Sigmoid colon (tissue), 7 donors: ENCODE results near the gene FAM118A. TPM values are rescaled to one million over a fixed set of nuclear protein-coding genes. Genes with fewer than 3 reads are reported as not detected.
"Not testable (repeated sequence)": the region's sequence is repeated elsewhere in the genome, so short reads cannot be mapped to it uniquely, and the experiment has no call there.

Experiments used
- DNase-seq: peaks from one replicate; pipeline ENCODE4 v3.0.0-alpha.2; 2019
- H3K27ac ChIP-seq, 4 donors: fragments of 200-600 bp; sonication (generic); one replicate each; pipeline ENCODE4 v1.5.1; 2016 to 2019; ENCODE audit warnings: mild to moderate bottlenecking in 1 of 4
- H3K27me3 ChIP-seq, 3 donors: fragments of 200-600 bp; sonication (generic); one replicate each; pipeline ENCODE4 v1.5.1; 2019; ENCODE audit warnings: mild to moderate bottlenecking in 1 of 3
- H3K36me3 ChIP-seq, 4 donors: fragments of 200-600 bp; sonication (generic); one replicate each; pipeline ENCODE4 v1.5.1; 2016 to 2019
- H3K4me1 ChIP-seq, 4 donors: fragments of 200-600 bp; sonication (generic); one replicate each; pipeline ENCODE4 v1.5.1; 2017 to 2019
- H3K4me3 ChIP-seq, 4 donors: fragments of 200-600 bp; sonication (generic); one replicate each; pipeline ENCODE4 v1.5.1; 2017 to 2019; ENCODE audit warnings: mild to moderate bottlenecking in 2 of 4, moderate library complexity in 1 of 4
- H3K9me3 ChIP-seq, 4 donors: fragments of 200-600 bp in 3 of 4; sonication (generic) in 3 of 4; one replicate each; pipeline versions ENCODE4 v1.5.1 to v1.6.1; 2013 to 2019
- EP300 ChIP-seq, 4 donors: sonication (generic); formaldehyde crosslinking; IDR thresholded peaks; one replicate each; pipeline ENCODE4 v1.6.1; 2017; ENCODE audit warnings: antibody characterized with exemption in 4 of 4
- POLR2A ChIP-seq, 2 donors: fragments of 450-650 bp; IDR thresholded peaks; one replicate each; pipeline ENCODE4 v1.6.1; 2016; ENCODE audit warnings: antibody characterized with exemption in 2 of 2, mild to moderate bottlenecking in 2 of 2, moderate library complexity in 2 of 2
- POLR2AphosphoS5 ChIP-seq, 4 donors: sonication (generic); formaldehyde crosslinking; IDR thresholded peaks; one replicate each; pipeline ENCODE4 v1.6.1; 2017; ENCODE audit warnings: antibody characterized with exemption in 4 of 4
- WGBS, 2 donors: extraction: QIAGEN DNeasy Blood & Tissue Kit; methylation state at CpG; one replicate each; pipeline ENCODE4 v1.1.7; 2013; 5-methylcytosine and 5-hydroxymethylcytosine counted together
- intact Hi-C: fragments of 100-400 bp; cut with DNase I; formaldehyde crosslinking; loops from one replicate; pipeline ENCODE4 v1.15.1; 2023
- polyA plus RNA-seq, 3 donors: library from polyadenylated mRNA; stranded (reverse); fragments of 200-250 nt; gene quantifications; one replicate each; pipeline ENCODE4 v1.2.3, GENCODE V29; 2013
- total RNA-seq, 4 donors: library from RNA; depleted of rRNA; stranded (reverse); fragments of >200 nt; gene quantifications; one replicate each; pipeline ENCODE4 v1.1.0, GENCODE V29; 2016
- TF ChIP-seq, protein P1 (sequence below), 4 experiments: fragments of 450-650 bp in 3 of 4; fragments of 200-600 bp in 1 of 4; IDR thresholded peaks; one replicate each; pipeline ENCODE4 v1.5.1; 2016 to 2019; ENCODE audit warnings: antibody characterized with exemption in 4 of 4, mild to moderate bottlenecking in 3 of 4, moderate library complexity in 2 of 4
- donor health status: healthy with polysubstance abuse.
- donor health status: Bipolar disorder and iron deficiency.
- donor health status: healthy.

FAM118A gene
- total and polyA plus RNA-seq, 7 donors: 7.2 to 126 (median 18.8) TPM

DNA sequence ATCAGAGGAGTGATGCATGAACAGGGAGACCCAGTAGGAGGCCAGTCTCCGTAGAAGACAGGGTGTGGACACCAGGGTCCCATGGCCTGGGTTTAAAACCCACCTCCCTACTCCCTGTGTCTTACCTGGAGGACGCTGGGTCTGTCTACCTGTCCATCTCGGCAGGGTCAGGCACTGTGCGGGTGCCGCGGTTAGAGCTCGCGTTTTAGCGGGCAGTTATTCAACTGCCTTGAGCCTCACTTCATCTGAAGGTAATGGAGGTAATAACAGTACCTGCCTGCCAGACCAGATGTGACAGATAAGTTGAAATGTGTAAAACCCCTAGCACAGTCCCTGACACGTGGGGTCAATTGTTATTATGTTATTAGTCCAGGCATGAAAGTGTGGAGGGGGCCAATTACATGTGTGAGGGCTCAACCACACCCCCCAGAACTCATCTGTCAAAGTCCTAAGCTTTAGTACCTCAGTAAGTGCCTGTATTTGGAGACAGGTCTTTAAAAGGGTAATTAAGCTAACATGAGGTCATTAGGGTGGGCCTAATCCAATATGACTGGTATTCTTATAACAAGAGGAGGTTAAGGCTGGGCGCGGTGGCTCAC is 33.1 kb upstream of the FAM118A start:
- Histone ChIP-seq H3K4me3 (no peak overlapping the region), H3K9me3 (no peaks in the 10 kb centered on the region), H3K4me1 (peaks cover 0 to 23% (median 14%) of the 10 kb centered on the region in 4 donors), H3K27me3 (peaks cover 0 to 3% (median 0%) of the 10 kb centered on the region in 3 donors), H3K36me3 (no peaks in the 10 kb centered on the region), H3K27ac (no peak overlapping the region)
- 87 to 95% methylated on average over 12 of the region's 12 CpGs for WGBS, 2 donors
- intact Hi-C loops: no loop called here
- DNase-seq: no peak
- TF ChIP-seq POLR2A (IDR thresholded peaks at IDR 0.05) (no peak), POLR2AphosphoS5 (IDR thresholded peaks at IDR 0.05) (no peak), EP300 (IDR thresholded peaks at IDR 0.05) (no peak)
- TF ChIP-seq, protein P1, sequence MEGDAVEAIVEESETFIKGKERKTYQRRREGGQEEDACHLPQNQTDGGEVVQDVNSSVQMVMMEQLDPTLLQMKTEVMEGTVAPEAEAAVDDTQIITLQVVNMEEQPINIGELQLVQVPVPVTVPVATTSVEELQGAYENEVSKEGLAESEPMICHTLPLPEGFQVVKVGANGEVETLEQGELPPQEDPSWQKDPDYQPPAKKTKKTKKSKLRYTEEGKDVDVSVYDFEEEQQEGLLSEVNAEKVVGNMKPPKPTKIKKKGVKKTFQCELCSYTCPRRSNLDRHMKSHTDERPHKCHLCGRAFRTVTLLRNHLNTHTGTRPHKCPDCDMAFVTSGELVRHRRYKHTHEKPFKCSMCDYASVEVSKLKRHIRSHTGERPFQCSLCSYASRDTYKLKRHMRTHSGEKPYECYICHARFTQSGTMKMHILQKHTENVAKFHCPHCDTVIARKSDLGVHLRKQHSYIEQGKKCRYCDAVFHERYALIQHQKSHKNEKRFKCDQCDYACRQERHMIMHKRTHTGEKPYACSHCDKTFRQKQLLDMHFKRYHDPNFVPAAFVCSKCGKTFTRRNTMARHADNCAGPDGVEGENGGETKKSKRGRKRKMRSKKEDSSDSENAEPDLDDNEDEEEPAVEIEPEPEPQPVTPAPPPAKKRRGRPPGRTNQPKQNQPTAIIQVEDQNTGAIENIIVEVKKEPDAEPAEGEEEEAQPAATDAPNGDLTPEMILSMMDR (IDR thresholded peaks at IDR 0.05): no peak

DNA sequence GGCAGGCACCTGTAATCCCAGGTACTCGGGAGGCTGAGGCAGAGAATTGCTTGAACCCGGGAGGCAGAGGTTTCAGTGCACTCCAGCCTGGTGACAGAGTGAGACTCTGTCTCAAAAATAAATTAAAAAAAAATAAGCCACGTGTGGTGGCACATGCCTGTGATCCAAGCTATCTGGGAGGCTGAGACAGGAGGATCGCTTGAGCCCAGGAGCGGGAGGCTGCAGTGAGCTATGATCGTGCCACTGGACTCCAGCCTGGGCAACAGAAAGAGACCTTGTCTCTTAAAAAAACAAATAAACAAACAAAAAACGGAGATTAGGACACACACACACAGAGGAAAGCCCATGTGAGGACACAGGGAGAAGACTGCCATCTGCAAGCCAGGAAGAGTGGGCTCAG is 32.0 kb upstream of the FAM118A start:
- DNase-seq, H3K27me3 ChIP-seq, H3K27ac ChIP-seq, H3K9me3 ChIP-seq, H3K36me3 ChIP-seq, H3K4me3 ChIP-seq, intact Hi-C loops: not testable (repeated sequence)
- WGBS, 2 donors: 83 to 88% methylated on average over 7 of the region's 7 CpGs
- H3K4me1 ChIP-seq: peaks cover 0 to 16% (median 7%) of the 10 kb centered on the region in 4 donors

DNA sequence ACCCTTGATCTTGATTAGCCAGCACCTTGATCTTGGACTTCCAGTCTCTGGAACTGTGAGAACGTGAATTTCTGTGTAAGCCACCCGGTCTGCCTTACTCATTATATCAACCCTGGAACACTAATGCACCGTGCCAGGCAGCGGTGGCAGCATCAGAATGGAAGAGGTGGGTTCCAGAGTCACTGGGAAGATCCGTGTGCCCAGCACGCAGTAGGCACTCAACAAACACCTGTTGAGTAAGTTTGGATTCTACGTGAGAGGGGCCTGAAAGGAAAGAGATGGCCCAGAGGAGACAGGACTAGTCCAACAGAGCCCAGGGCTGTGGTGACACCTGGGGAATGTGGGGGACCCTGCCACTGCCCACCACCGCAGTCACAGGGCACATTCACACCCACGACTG is 31.6 kb upstream of the FAM118A start:
- H3K4me1 ChIP-seq: peaks cover 0 to 15% (median 5%) of the 10 kb centered on the region in 4 donors
- no peak for DNase-seq
- WGBS, 2 donors: 87 to 94% methylated on average over 9 of the region's 9 CpGs
- no peaks in the 10 kb centered on the region for H3K36me3 ChIP-seq
- H3K9me3 ChIP-seq: no peaks in the 10 kb centered on the region
- peaks cover 0 to 11% (median 0%) of the 10 kb centered on the region in 3 donors for H3K27me3 ChIP-seq
- intact Hi-C loops: no loop called here
- H3K27ac ChIP-seq: no peak overlapping the region
- TF ChIP-seq, protein P1 (IDR thresholded peaks at IDR 0.05): no peak
- TF ChIP-seq EP300 (IDR thresholded peaks at IDR 0.05) (no peak), POLR2AphosphoS5 (IDR thresholded peaks at IDR 0.05) (no peak), POLR2A (IDR thresholded peaks at IDR 0.05) (no peak)
- no peak overlapping the region for H3K4me3 ChIP-seq

DNA sequence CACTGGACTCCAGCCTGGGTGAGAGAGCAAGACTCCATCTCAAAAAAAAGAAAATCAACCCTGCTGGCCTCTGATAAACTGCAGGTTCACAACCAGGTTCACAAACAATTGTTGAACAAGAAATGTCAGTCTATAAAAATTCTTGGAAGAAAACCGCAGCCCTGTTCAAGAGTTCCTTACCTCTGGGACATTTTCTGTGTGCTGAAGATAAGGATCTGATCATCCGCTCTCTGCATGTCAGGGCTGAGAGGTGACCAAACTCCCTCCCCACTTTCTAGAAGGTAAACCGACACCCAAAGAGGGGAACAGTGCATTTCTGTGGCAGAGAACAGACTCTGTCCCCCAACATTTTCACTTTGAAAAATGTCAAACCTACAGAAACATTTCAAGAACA is 29.1 kb upstream of the FAM118A start:
- peaks cover 0 to 27% (median 16%) of the 10 kb centered on the region in 4 donors for H3K4me1 ChIP-seq
- peak overlapping the region; percentile 57 to 70 (median 61) for H3K27ac ChIP-seq
- no peaks in the 10 kb centered on the region for H3K9me3 ChIP-seq
- intact Hi-C loops: no loop called here
- DNase-seq: no peak
- H3K4me3 ChIP-seq: no peak overlapping the region
- WGBS, 2 donors: 77 to 87% methylated on average over 3 of the region's 3 CpGs
- no peaks in the 10 kb centered on the region for H3K36me3 ChIP-seq
- TF ChIP-seq, protein P1 (IDR thresholded peaks at IDR 0.05): no peak
- TF ChIP-seq POLR2A (IDR thresholded peaks at IDR 0.05) (no peak), POLR2AphosphoS5 (IDR thresholded peaks at IDR 0.05) (no peak), EP300 (IDR thresholded peaks at IDR 0.05) (no peak)
- H3K27me3 ChIP-seq: peaks cover 4 to 29% (median 8%) of the 10 kb centered on the region in 3 donors

DNA sequence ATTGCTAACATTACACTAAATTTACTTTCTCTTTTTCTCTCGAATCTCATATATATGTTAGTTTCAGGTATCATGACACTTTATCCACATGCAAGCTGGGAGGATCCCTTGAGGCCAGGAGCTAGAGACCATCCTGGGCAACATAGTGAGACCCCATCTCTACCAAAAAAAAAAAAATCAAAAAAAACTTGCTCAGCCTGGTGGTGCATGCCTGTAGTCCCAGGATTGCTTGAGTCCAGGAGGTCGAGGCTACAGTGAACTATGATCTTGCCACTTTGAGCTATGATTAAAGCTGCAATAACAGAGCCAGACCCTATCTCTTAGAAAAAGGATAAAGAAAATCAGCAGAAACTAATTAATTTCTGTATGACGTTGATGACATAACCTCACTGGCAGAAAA is 28.7 kb upstream of the FAM118A start:
- H3K27ac ChIP-seq: no peak overlapping the region
- no peak overlapping the region for H3K4me3 ChIP-seq
- no peak for DNase-seq
- 65 to 71% methylated on average over 3 of the region's 3 CpGs for WGBS, 2 donors
- intact Hi-C loops: no loop called here
- H3K4me1 ChIP-seq: peaks cover 0 to 27% (median 16%) of the 10 kb centered on the region in 4 donors
- TF ChIP-seq POLR2A (IDR thresholded peaks at IDR 0.05): no peak
- TF ChIP-seq POLR2AphosphoS5 (IDR thresholded peaks at IDR 0.05): no peak
- TF ChIP-seq EP300 (IDR thresholded peaks at IDR 0.05): no peak
- TF ChIP-seq, protein P1 (IDR thresholded peaks at IDR 0.05): no peak
- H3K9me3 ChIP-seq: no peaks in the 10 kb centered on the region
- H3K27me3 ChIP-seq: peaks cover 4 to 29% (median 8%) of the 10 kb centered on the region in 3 donors
- no peaks in the 10 kb centered on the region for H3K36me3 ChIP-seq
